ENCODE data around the gene FAM13A.

Gene FAM13A

GRCh38 chr4:88814043-88814617 is 242.9 kb downstream of the FAM13A start:
- no peaks in the 10 kb centered on the region for H3K9me3 ChIP-seq (replicated peaks; ENCODE audit: low read length)
- no peak overlapping the region for H3K4me2 ChIP-seq (ENCODE audit: low read length)
- H3K36me3 ChIP-seq (ENCODE audit: insufficient read depth, low read length): no peaks in the 10 kb centered on the region
- H3K4me1 ChIP-seq (ENCODE audit: control insufficient read depth, insufficient read depth, low read length): peaks cover 4% of the 10 kb centered on the region
- no peaks in the 10 kb centered on the region for H3K27me3 ChIP-seq (ENCODE audit: control insufficient read depth, insufficient read depth, low read length)
- H3K4me3 ChIP-seq (ENCODE audit: low read length): no peak overlapping the region
- no peak overlapping the region for H3K9ac ChIP-seq (ENCODE audit: low read depth, low read length)

- no peaks in the 10 kb centered on the region for H3K27me3 ChIP-seq (ENCODE audit: control insufficient read depth, insufficient read depth, low read length)
- no peak overlapping the region for H3K4me3 ChIP-seq (ENCODE audit: low read length)
- H3K9ac ChIP-seq (ENCODE audit: low read depth, low read length): no peak overlapping the region
- no peaks in the 10 kb centered on the region for H3K4me1 ChIP-seq (ENCODE audit: control insufficient read depth, insufficient read depth, low read length)
- H3K36me3 ChIP-seq (ENCODE audit: insufficient read depth, low read length): no peaks in the 10 kb centered on the region
- no peaks in the 10 kb centered on the region for H3K9me3 ChIP-seq (replicated peaks; ENCODE audit: low read length)
- no peak overlapping the region for H3K4me2 ChIP-seq (ENCODE audit: low read length)
Measured at GRCh38 chr4:88813013-88813412, 244.0 kb downstream of the FAM13A start.

GRCh38 chr4:88812420-88812819 is 244.6 kb downstream of the FAM13A start:
- H3K36me3 ChIP-seq (ENCODE audit: insufficient read depth, low read length): no peaks in the 10 kb centered on the region

GRCh38 chr4:88811904-88812303 is 245.1 kb downstream of the FAM13A start:
- H3K9ac ChIP-seq (ENCODE audit: low read depth, low read length): no peak overlapping the region
- H3K4me1 ChIP-seq (ENCODE audit: control insufficient read depth, insufficient read depth, low read length): no peaks in the 10 kb centered on the region
- no peaks in the 10 kb centered on the region for H3K9me3 ChIP-seq (replicated peaks; ENCODE audit: low read length)
- no peak overlapping the region for H3K4me2 ChIP-seq (ENCODE audit: low read length)
- H3K36me3 ChIP-seq (ENCODE audit: insufficient read depth, low read length): no peaks in the 10 kb centered on the region
- no peaks in the 10 kb centered on the region for H3K27me3 ChIP-seq (ENCODE audit: control insufficient read depth, insufficient read depth, low read length)
- no peak overlapping the region for H3K4me3 ChIP-seq (ENCODE audit: low read length)

More at GRCh38 chr4:88812420-88812819, 244.6 kb downstream of the FAM13A start:
- no peaks in the 10 kb centered on the region for H3K27me3 ChIP-seq (ENCODE audit: control insufficient read depth, insufficient read depth, low read length)
- H3K9me3 ChIP-seq (replicated peaks; ENCODE audit: low read length): no peaks in the 10 kb centered on the region
- H3K9ac ChIP-seq (ENCODE audit: low read depth, low read length): no peak overlapping the region
- H3K4me3 ChIP-seq (ENCODE audit: low read length): no peak overlapping the region
- no peaks in the 10 kb centered on the region for H3K4me1 ChIP-seq (ENCODE audit: control insufficient read depth, insufficient read depth, low read length)
- H3K4me2 ChIP-seq (ENCODE audit: low read length): no peak overlapping the region

- Histone ChIP-seq H3K4me2 (ENCODE audit: low read length) (no peak overlapping the region), H3K9ac (ENCODE audit: low read depth, low read length) (no peak overlapping the region), H3K27me3 (ENCODE audit: control insufficient read depth, insufficient read depth, low read length) (no peaks in the 10 kb centered on the region), H3K4me3 (ENCODE audit: low read length) (no peak overlapping the region), H3K4me1 (ENCODE audit: control insufficient read depth, insufficient read depth, low read length) (no peaks in the 10 kb centered on the region), H3K36me3 (ENCODE audit: insufficient read depth, low read length) (no peaks in the 10 kb centered on the region), H3K9me3 (replicated peaks; ENCODE audit: low read length) (no peaks in the 10 kb centered on the region)
Measured at GRCh38 chr4:88810325-88810724, 246.7 kb downstream of the FAM13A start.

- Histone ChIP-seq H3K4me2 (ENCODE audit: low read length) (no peak overlapping the region), H3K27me3 (ENCODE audit: control insufficient read depth, insufficient read depth, low read length) (no peaks in the 10 kb centered on the region), H3K9me3 (replicated peaks; ENCODE audit: low read length) (no peaks in the 10 kb centered on the region), H3K36me3 (ENCODE audit: insufficient read depth, low read length) (no peaks in the 10 kb centered on the region), H3K4me1 (ENCODE audit: control insufficient read depth, insufficient read depth, low read length) (no peaks in the 10 kb centered on the region), H3K4me3 (ENCODE audit: low read length) (no peak overlapping the region), H3K9ac (ENCODE audit: low read depth, low read length) (no peak overlapping the region)
Measured at GRCh38 chr4:88809576-88810219, 247.3 kb downstream of the FAM13A start.

- Histone ChIP-seq H3K27me3 (ENCODE audit: control insufficient read depth, insufficient read depth, low read length) (no peaks in the 10 kb centered on the region), H3K9me3 (replicated peaks; ENCODE audit: low read length) (no peaks in the 10 kb centered on the region), H3K9ac (ENCODE audit: low read depth, low read length) (no peak overlapping the region), H3K4me2 (ENCODE audit: low read length) (no peak overlapping the region), H3K4me1 (ENCODE audit: control insufficient read depth, insufficient read depth, low read length) (no peaks in the 10 kb centered on the region), H3K4me3 (ENCODE audit: low read length) (no peak overlapping the region), H3K36me3 (ENCODE audit: insufficient read depth, low read length) (no peaks in the 10 kb centered on the region)
Measured at GRCh38 chr4:88809101-88809500, 247.9 kb downstream of the FAM13A start.

GRCh38 chr4:88807499-88807898 is 249.5 kb downstream of the FAM13A start:
- H3K36me3 ChIP-seq (ENCODE audit: insufficient read depth, low read length): no peaks in the 10 kb centered on the region
- no peaks in the 10 kb centered on the region for H3K27me3 ChIP-seq (ENCODE audit: control insufficient read depth, insufficient read depth, low read length)
- H3K4me3 ChIP-seq (ENCODE audit: low read length): no peak overlapping the region
- H3K4me1 ChIP-seq (ENCODE audit: control insufficient read depth, insufficient read depth, low read length): peaks cover 9% of the 10 kb centered on the region
- no peak overlapping the region for H3K9ac ChIP-seq (ENCODE audit: low read depth, low read length)
- H3K9me3 ChIP-seq (replicated peaks; ENCODE audit: low read length): no peaks in the 10 kb centered on the region
- no peak overlapping the region for H3K4me2 ChIP-seq (ENCODE audit: low read length)

GRCh38 chr4:88804234-88804633 is 252.8 kb downstream of the FAM13A start:
- Histone ChIP-seq H3K36me3 (ENCODE audit: insufficient read depth, low read length) (no peaks in the 10 kb centered on the region), H3K4me3 (ENCODE audit: low read length) (no peak overlapping the region), H3K9ac (ENCODE audit: low read depth, low read length) (no peak overlapping the region), H3K4me2 (ENCODE audit: low read length) (no peak overlapping the region), H3K27me3 (ENCODE audit: control insufficient read depth, insufficient read depth, low read length) (no peaks in the 10 kb centered on the region), H3K4me1 (ENCODE audit: control insufficient read depth, insufficient read depth, low read length) (peaks cover 9% of the 10 kb centered on the region), H3K9me3 (replicated peaks; ENCODE audit: low read length) (no peaks in the 10 kb centered on the region)

- Histone ChIP-seq H3K27me3 (ENCODE audit: control insufficient read depth, insufficient read depth, low read length) (no peaks in the 10 kb centered on the region), H3K4me2 (ENCODE audit: low read length) (peak overlapping the region; percentile 15), H3K4me3 (ENCODE audit: low read length) (no peak overlapping the region), H3K4me1 (ENCODE audit: control insufficient read depth, insufficient read depth, low read length) (peaks cover 9% of the 10 kb centered on the region), H3K9ac (ENCODE audit: low read depth, low read length) (no peak overlapping the region), H3K9me3 (replicated peaks; ENCODE audit: low read length) (no peaks in the 10 kb centered on the region), H3K36me3 (ENCODE audit: insufficient read depth, low read length) (no peaks in the 10 kb centered on the region)
Measured at GRCh38 chr4:88803600-88804096, 253.3 kb downstream of the FAM13A start.

GRCh38 chr4:88802585-88803286 is 254.2 kb downstream of the FAM13A start:
- Histone ChIP-seq H3K27me3 (ENCODE audit: control insufficient read depth, insufficient read depth, low read length) (no peaks in the 10 kb centered on the region), H3K4me3 (ENCODE audit: low read length) (no peak overlapping the region), H3K9me3 (replicated peaks; ENCODE audit: low read length) (no peaks in the 10 kb centered on the region), H3K4me1 (ENCODE audit: control insufficient read depth, insufficient read depth, low read length) (peaks cover 9% of the 10 kb centered on the region), H3K9ac (ENCODE audit: low read depth, low read length) (no peak overlapping the region), H3K4me2 (ENCODE audit: low read length) (no peak overlapping the region), H3K36me3 (ENCODE audit: insufficient read depth, low read length) (no peaks in the 10 kb centered on the region)
